Esophagus muscularis mucosa (tissue), 4 donors: Measurements from ENCODE around the gene PAX5. TPM values are rescaled to one million over a fixed set of nuclear protein-coding genes. Genes with fewer than 3 reads are reported as not detected.

ENCODE experiments used
- DNase-seq: peaks from one replicate; pipeline ENCODE4 v3.0.0-alpha.2; 2017; ENCODE audit errors: extremely low spot score
- H3K27ac ChIP-seq, 4 donors: fragments of 200-600 bp; sonication (generic); replicated peaks in 1 of 4; 1 replicate in 3 of 4; 2 replicates in 1 of 4; pipeline ENCODE4 v1.5.1; 2016 to 2019; ENCODE audit warnings: mild to moderate bottlenecking in 1 of 4
- H3K27me3 ChIP-seq, 4 donors: fragments of 200-600 bp; sonication (generic); one replicate each; pipeline versions ENCODE4 v1.5.1 to v1.6.0; 2016 to 2019
- H3K36me3 ChIP-seq, 4 donors: fragments of 200-600 bp; sonication (generic); one replicate each; pipeline ENCODE4 v1.5.1; 2016 to 2019
- H3K4me1 ChIP-seq, 4 donors: fragments of 200-600 bp; sonication (generic); one replicate each; pipeline ENCODE4 v1.5.1; 2016 to 2019
- H3K4me3 ChIP-seq, 4 donors: fragments of 200-600 bp; sonication (generic); 1 replicate in 2 of 4; 2 replicates in 2 of 4; pipeline ENCODE4 v1.5.1; 2016 to 2019; ENCODE audit warnings: mild to moderate bottlenecking in 4 of 4, moderate library complexity in 1 of 4
- H3K9me3 ChIP-seq, 4 donors: fragments of 200-600 bp; sonication (generic); 1 replicate in 3 of 4; 2 replicates in 1 of 4; pipeline ENCODE4 v1.5.1; 2016 to 2019
- EP300 ChIP-seq: sonication (generic); formaldehyde crosslinking; IDR thresholded peaks from one replicate; pipeline ENCODE4 v1.6.1; 2017; ENCODE audit warnings: antibody characterized with exemption
- POLR2A ChIP-seq: fragments of 450-650 bp; IDR thresholded peaks from one replicate; pipeline ENCODE4 v1.6.1; 2017; ENCODE audit warnings: antibody characterized with exemption, moderate library complexity, mild to moderate bottlenecking, low read depth
- POLR2AphosphoS5 ChIP-seq, 2 donors: sonication (generic); formaldehyde crosslinking; IDR thresholded peaks; one replicate each; pipeline ENCODE4 v1.6.1; 2017; ENCODE audit warnings: antibody characterized with exemption in 2 of 2
- WGBS: methylation state at CpG from one replicate; pipeline ENCODE4 v1.1.5; 2018; 5-methylcytosine and 5-hydroxymethylcytosine counted together
- intact Hi-C: fragments of 100-400 bp; cut with DNase I; formaldehyde crosslinking; loops from one replicate; pipeline ENCODE4 v1.15.1; 2023
- total RNA-seq, 4 donors: library from RNA; depleted of rRNA; stranded (reverse); fragments of >200 nt; gene quantifications; one replicate each; pipeline versions ENCODE4 v1.1.0 to v1.2.1, GENCODE V29; 2016
- TF ChIP-seq, protein P1 (sequence below), 3 experiments: fragments of 200-600 bp in 2 of 3; fragments of 450-650 bp in 1 of 3; sonication (generic) in 2 of 3; IDR thresholded peaks; one replicate each; pipeline ENCODE4 v1.5.1; 2017 to 2019; ENCODE audit warnings: antibody characterized with exemption in 3 of 3, mild to moderate bottlenecking in 2 of 3, moderate library complexity in 1 of 3

Gene PAX5
- total RNA-seq, 4 donors from 2014 or later: 0.17 TPM; not detected in 3

DNA sequence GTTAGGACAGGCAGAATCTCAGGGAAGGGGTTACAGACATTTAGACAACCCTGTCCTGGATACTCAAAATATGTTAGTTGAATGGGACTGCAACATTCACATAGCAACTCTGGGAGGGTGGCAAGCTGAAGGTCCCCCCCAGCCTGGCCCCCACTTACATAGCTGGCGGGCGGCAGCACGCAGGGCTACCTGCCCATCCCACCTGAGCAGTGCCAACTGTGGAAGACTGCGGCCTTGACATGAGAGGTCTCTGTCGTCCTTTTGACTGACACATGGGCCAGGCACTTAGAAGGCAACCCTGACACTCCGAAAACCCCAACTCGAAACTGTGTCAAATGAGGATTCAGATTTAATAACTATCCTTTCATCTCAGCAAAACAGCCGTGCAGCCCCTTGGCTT, 16.5 kb downstream of the PAX5 start:
- TF ChIP-seq, protein P1, sequence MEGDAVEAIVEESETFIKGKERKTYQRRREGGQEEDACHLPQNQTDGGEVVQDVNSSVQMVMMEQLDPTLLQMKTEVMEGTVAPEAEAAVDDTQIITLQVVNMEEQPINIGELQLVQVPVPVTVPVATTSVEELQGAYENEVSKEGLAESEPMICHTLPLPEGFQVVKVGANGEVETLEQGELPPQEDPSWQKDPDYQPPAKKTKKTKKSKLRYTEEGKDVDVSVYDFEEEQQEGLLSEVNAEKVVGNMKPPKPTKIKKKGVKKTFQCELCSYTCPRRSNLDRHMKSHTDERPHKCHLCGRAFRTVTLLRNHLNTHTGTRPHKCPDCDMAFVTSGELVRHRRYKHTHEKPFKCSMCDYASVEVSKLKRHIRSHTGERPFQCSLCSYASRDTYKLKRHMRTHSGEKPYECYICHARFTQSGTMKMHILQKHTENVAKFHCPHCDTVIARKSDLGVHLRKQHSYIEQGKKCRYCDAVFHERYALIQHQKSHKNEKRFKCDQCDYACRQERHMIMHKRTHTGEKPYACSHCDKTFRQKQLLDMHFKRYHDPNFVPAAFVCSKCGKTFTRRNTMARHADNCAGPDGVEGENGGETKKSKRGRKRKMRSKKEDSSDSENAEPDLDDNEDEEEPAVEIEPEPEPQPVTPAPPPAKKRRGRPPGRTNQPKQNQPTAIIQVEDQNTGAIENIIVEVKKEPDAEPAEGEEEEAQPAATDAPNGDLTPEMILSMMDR (IDR thresholded peaks at IDR 0.05): no peak
- TF ChIP-seq POLR2AphosphoS5 (IDR thresholded peaks at IDR 0.05) (no peak), EP300 (no peak), POLR2A (no peak)
- H3K36me3 ChIP-seq: no peaks in the 10 kb centered on the region
- no peaks in the 10 kb centered on the region for H3K9me3 ChIP-seq
- no peak for DNase-seq
- 71% methylated on average over 1 of the region's 8 CpGs for whole genome bisulfite sequencing
- peaks cover 0 to 86% (median 1%) of the 10 kb centered on the region in 4 donors for H3K27me3 ChIP-seq
- no peaks in the 10 kb centered on the region for H3K4me1 ChIP-seq
- H3K27ac ChIP-seq: no peak overlapping the region
- intact Hi-C loops: no loop called here
- H3K4me3 ChIP-seq: no peak overlapping the region

DNA sequence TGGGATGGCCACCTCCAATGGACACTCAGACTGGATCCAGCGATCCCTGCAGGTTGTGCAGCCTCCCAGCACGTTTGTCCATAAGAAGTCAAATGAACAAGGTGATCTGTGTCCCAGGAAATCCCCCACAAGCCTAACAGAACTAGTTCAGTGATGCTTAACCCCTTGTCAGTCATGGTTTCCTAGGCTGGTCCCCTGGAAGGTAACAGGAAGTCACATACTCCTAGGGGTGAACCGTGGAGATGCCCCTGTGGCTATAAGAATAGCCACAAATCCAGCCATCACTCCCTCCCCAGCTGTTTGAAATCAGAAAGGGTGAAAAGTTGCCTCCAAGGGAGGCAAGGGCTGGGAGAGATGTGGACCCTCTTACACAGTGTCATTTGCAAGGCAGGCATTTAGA, 22.5 kb downstream of the PAX5 start:
- TF ChIP-seq, protein P1 (IDR thresholded peaks at IDR 0.05): no peak
- intact Hi-C loops: no loop called here

DNA sequence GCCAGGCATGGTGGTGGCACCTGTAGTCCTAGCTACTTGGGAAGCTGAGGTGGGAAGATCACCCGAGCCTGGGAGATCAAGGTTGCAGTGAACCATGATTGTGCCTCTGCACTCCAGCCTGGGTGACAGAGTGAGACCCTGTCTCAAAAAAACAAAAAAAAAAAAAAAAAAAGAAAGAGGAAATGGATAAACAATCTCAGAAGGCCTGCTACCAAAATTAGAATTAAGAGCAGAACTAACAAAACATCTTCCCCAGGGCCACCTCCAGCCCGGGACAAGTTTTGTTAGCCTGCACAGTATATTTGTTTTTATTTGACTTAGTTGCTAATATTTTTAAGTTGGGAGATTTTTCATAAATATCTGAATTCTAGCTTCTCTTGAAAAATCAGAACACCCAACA, 23.1 kb downstream of the PAX5 start:
- intact Hi-C loops: no loop called here
- no peaks in the 10 kb centered on the region for H3K4me1 ChIP-seq
- H3K27me3 ChIP-seq: peaks cover 0 to 79% (median 10%) of the 10 kb centered on the region in 4 donors
- no peak for TF ChIP-seq EP300
- TF ChIP-seq POLR2A: no peak
- no peak for TF ChIP-seq POLR2AphosphoS5 (IDR thresholded peaks at IDR 0.05)
- H3K9me3 ChIP-seq: no peaks in the 10 kb centered on the region
- no peak overlapping the region for H3K4me3 ChIP-seq
- WGBS: 62% methylated on average over 2 of the region's 2 CpGs
- no peaks in the 10 kb centered on the region for H3K36me3 ChIP-seq
- DNase-seq: no peak
- no peak overlapping the region for H3K27ac ChIP-seq

More for the DNA sequence above, 22.5 kb downstream of the PAX5 start:
- WGBS: 61% methylated on average over 3 of the region's 3 CpGs
- no peak for DNase-seq
- Histone ChIP-seq H3K27me3 (peaks cover 0 to 77% (median 10%) of the 10 kb centered on the region in 4 donors), H3K9me3 (no peaks in the 10 kb centered on the region), H3K27ac (no peak overlapping the region), H3K4me1 (no peaks in the 10 kb centered on the region), H3K36me3 (no peaks in the 10 kb centered on the region), H3K4me3 (no peak overlapping the region)

DNA sequence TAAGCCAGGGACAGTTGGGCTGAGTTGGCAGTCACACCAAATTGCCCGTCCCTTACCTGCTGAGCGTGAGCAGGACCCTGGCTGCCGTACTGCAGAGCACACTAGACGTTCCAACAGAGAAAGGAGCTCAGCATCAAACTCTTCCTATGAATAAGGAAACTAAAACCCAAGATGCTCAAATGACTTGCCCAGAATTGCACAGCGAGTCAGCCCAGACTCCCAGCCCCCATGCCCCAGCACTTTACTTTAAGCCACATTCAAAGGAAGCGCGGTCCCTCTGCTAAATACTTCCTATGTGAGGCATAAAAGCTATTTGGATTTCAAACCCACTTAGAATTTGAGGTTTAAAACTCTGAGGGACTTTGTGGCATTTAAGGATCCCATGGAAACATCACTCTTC, 23.9 kb downstream of the PAX5 start:
- peaks cover 0 to 81% (median 10%) of the 10 kb centered on the region in 4 donors for H3K27me3 ChIP-seq
- no peak for DNase-seq
- TF ChIP-seq, protein P1 (IDR thresholded peaks at IDR 0.05): no peak
- TF ChIP-seq POLR2A (no peak), POLR2AphosphoS5 (IDR thresholded peaks at IDR 0.05) (no peak), EP300 (no peak)

DNA sequence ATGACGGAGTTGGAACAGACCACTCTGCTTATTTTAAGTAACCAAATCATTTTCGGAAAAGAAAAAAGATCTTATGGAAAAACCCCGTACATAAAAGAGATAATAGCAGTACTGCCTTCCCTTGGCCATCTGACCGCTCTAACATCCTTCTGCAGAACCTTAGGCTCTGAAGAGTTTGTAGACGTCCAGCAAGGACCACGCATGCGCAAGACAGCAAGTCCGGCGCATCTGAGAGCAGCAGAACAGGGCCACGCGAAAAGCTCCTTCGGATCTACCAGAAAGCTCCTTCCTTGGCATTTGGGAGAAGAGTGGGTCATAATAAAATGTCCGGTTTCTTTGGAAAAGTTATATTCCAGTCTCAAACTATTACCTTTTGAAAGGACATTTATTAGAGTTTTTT, 26.8 kb downstream of the PAX5 start:
- TF ChIP-seq POLR2A (no peak), POLR2AphosphoS5 (IDR thresholded peaks at IDR 0.05) (no peak), EP300 (no peak)
- TF ChIP-seq, protein P1 (IDR thresholded peaks at IDR 0.05): no peak
- peaks cover 0 to 82% (median 13%) of the 10 kb centered on the region in 4 donors for H3K27me3 ChIP-seq
- 88% methylated on average over 13 of the region's 13 CpGs for WGBS
- DNase-seq: no peak
- no peaks in the 10 kb centered on the region for H3K36me3 ChIP-seq
- peaks cover 0 to 6% (median 5%) of the 10 kb centered on the region in 4 donors for H3K4me1 ChIP-seq
- H3K4me3 ChIP-seq: no peak overlapping the region
- no peaks in the 10 kb centered on the region for H3K9me3 ChIP-seq
- H3K27ac ChIP-seq: no peak overlapping the region
- intact Hi-C loops: no loop called here

More for the DNA sequence above, 23.9 kb downstream of the PAX5 start:
- H3K36me3 ChIP-seq: no peaks in the 10 kb centered on the region
- H3K27ac ChIP-seq: no peak overlapping the region
- intact Hi-C loops: no loop called here
- H3K9me3 ChIP-seq: no peaks in the 10 kb centered on the region
- no peaks in the 10 kb centered on the region for H3K4me1 ChIP-seq
- H3K4me3 ChIP-seq: no peak overlapping the region
- 75% methylated on average over 7 of the region's 7 CpGs for WGBS
